Glomerular visceral epithelial cell (primary cell): ENCODE measurements around the gene CTNNA2.
"Not testable (repeated sequence)": the region's sequence is repeated elsewhere in the genome, so short reads cannot be mapped to it uniquely, and the experiment has no call there.

Source experiments
- DNase-seq: peaks from one replicate; pipeline ENCODE4 v3.0.0-alpha.2; 2016; ENCODE audit errors: extremely low spot score

Gene CTNNA2

GRCh38 chr2:80078290-80079036 is 565.6 kb downstream of the CTNNA2 start:
- DNase-seq: no peak

DNA sequence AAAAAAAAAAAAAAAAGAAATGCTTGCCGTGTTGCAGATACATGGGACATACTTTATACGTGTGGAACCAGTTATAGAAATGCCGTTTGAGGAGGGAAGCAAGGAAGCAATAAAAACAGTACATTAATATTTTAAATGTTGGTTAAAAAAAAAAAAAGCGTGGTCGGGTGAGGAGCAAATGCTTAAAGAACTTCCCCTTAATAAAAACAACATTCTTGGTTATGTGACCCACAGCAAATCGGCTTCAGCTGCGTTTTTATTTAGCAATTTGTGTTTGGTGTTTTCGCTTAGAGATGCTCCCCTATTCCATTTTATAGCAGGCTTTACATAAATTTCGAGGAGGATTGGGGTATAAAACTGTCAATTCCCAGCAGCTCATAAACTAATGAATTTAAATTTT is 568.1 kb downstream of the CTNNA2 start:
- no peak for DNase-seq

DNA sequence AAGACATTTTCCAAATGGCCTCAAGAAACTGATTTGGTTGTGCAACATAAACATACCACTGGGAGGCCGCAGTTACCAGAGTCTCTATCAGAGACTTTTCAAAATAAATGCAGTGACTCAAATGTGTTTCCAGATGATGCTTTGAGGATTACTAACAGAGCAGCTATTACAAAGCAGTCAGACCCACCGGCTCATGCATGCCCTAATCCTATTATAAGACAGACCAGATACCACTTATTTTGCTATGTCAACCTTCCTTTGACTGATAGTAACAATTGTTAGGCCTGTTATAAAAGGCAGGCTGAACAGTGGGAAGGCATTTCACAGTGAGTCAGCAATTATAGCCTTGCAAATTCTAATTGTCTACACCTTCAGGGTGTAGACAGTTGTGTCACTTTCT is 574.0 kb downstream of the CTNNA2 start:
- DNase-seq: no peak

DNA sequence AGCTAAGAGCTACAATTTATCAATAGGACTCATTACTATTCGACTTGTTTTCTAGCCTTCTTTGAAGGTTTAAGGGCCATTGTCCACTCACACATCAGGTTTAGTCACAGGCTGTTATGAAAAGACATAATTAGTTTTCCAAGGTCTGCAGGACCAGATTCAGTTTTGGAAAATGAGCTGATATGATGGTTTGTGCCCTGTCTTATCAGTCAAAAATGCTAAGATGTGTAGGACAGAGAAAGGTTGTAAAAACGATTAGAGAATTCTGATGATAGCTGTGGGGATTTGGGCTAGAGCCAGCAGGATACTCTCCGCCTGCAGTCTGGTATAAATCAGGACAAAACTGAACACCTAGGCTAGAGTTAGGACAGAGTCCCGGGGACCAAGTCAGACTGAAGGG is 578.4 kb downstream of the CTNNA2 start:
- no peak for DNase-seq

- DNase-seq: no peak
Observed at GRCh38 chr2:80092474-80092873, 579.6 kb downstream of the CTNNA2 start.

DNA sequence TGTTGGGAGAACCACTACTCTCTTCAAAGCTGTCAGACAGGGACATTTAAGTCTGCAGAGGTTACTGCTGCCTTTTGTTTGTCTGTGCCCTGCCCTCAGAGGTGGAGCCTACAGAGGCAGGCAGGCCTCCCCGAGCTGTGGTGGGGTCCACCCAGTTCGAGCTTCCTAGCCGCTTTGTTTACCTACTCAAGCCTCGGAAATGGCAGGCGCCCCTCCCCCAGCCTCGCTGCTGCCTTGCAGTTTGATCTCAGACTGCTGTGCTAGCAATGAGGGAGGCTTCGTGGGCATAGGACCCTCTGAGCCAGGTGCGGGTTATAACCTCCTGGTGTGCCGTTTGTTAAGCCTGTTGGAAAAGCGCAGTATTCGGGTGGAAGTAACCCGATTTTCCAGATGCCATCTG is 585.7 kb downstream of the CTNNA2 start:
- not testable (repeated sequence) for DNase-seq

DNA sequence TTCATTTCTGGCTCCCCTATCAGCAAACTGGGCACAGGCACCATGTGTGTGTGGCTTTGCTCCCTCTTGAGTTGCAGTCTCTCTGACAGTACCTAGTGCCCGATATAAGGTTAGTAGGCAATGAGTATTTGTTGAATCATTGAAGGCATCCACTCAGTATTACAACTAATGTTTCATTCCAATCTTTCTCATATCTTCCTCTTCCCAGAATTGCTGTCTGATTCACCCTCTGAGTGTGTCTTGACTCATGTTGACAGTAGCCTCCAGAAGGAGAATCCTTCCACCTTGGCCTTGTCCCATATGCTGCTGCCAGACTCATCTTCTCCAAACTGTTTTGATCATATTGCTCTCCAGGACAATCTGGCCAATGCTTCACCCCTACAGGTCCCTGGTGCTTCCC is 589.2 kb downstream of the CTNNA2 start:
- no peak for DNase-seq

GRCh38 chr2:80105015-80105640 is 592.3 kb downstream of the CTNNA2 start:
- DNase-seq: no peak

DNA sequence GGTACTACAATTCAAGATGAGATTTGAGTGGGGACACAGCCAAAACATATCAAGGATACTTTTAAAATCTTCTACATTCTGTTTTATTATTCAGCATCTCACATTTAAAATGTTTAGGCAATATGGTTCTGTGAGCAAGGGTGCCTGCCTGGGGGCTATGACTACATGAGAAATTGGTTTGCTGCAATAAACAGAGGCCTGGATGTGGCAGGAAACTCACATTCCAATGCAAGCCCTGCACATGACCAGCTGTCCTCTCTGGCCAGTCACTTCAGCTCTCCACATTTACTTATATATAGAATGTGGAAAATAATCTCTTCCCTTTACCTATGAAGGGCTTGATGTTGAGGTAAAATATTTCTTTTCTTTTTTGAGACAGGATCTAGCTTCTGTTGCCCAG is 598.3 kb downstream of the CTNNA2 start:
- no peak for DNase-seq

- DNase-seq: no peak
Observed at GRCh38 chr2:80112790-80113189, 599.9 kb downstream of the CTNNA2 start.

- DNase-seq: no peak
Observed at GRCh38 chr2:80113399-80113798, 600.5 kb downstream of the CTNNA2 start.

GRCh38 chr2:80114812-80115211 is 602.0 kb downstream of the CTNNA2 start:
- no peak for DNase-seq

GRCh38 chr2:80117401-80117800 is 604.5 kb downstream of the CTNNA2 start:
- DNase-seq: no peak

- DNase-seq: no peak
Observed at GRCh38 chr2:80120866-80121265, 608.0 kb downstream of the CTNNA2 start.

DNA sequence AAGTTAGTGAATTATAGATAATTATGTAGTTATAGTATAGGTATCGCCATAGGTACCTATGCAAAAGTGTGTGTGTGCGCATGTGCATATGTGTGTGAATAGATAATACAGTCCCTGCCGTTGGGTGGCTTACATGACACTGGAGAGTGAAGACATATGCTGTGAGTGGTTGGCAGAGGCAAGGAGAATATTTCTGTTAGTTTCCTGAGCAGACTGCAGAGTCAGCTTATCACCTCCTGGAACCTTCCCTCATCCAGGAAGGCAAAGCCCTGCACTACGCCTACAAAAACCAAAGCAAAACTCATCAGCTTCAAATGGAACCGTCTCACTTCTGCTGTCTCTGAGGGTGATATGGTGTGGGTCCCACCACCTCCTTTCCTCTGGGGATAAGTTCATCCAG is 609.8 kb downstream of the CTNNA2 start:
- no peak for DNase-seq

- DNase-seq: no peak
Observed at GRCh38 chr2:80126596-80127189, 613.8 kb downstream of the CTNNA2 start.

- no peak for DNase-seq
Observed at GRCh38 chr2:80128080-80128479, 615.2 kb downstream of the CTNNA2 start.

GRCh38 chr2:80132281-80132680 is 619.4 kb downstream of the CTNNA2 start:
- DNase-seq: no peak

DNA sequence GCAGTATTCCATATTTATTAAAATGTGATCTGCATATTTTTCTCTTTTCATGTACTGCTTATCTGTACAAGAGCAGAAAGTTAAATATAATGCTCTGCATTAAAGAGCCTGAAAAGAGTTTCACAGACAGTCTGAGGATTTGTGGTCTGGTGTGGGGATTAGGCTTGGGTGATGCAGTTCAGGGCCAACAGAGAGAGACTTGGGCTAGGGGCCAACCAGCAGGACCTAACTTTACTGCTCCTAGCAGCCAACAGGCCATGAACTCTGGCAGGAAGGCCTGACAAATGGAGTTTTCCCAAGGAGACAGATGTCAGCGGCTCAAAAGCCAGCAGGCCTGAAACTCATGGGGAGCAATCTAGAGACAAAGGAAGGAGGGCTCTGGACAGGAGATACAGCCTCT is 622.1 kb downstream of the CTNNA2 start:
- DNase-seq: no peak

DNA sequence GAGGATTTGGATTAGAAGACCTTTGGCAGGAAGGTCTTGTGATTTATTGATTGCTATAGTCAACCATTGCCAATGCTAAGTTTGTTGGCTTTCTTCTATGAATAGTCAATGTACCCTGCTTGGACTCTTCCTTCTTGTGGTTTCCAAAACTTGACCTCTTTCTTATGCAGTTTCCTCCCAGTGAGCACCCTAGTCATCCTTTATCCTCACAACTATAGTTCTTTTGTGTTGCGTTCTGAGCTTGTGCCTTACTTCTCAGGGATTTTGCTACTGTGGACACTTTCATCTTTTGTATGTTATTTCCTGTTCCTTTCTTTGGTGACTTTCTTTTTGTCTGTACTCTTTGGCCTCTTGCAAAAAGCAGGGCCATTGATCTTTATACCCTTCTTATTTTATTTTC is 623.5 kb downstream of the CTNNA2 start:
- no peak for DNase-seq

- DNase-seq: no peak
Observed at GRCh38 chr2:80139001-80139400, 626.1 kb downstream of the CTNNA2 start.

GRCh38 chr2:80141007-80141726 is 628.3 kb downstream of the CTNNA2 start:
- DNase-seq: no peak

DNA sequence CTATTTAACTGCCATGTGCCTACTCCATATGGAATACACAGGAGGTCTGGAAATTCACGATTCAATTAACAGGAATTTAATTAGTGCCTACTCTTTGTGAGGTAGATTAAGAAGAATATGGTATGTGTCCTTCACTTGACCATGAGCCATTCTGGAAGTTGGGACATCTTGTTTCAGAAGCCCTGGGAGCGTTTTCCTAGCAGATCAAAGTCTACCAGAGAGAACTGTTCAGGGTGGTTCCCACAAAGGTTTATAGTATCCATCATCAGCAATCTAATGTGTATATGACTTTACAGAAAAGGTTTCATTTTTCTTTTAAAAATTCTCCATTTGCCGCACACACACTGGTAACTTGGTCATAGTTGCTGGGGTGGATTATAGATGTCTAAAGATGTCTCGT is 632.6 kb downstream of the CTNNA2 start:
- DNase-seq: no peak
